ENCODE measurements around the gene GMPR2.
"Not testable (repeated sequence)": the region's sequence is repeated elsewhere in the genome, so short reads cannot be mapped to it uniquely, and the experiment has no call there.

The GMPR2 gene

DNA sequence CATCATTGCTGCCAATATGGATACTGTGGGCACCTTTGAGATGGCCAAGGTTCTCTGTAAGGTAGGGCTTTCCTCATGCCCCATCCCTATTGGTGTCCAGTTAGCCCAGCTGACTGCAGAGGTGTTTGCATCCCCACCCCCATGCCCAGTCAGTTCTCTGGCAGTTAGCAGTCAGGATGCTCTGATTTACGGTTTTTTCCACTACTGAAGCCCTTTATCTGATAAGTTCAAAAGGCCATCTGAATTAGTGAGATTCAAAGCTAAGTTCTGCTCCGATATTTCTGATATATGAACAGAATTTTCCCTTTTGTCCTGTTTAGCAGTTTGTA is 773 bp downstream of the GMPR2 start:
- no peak for DNase-seq

DNA sequence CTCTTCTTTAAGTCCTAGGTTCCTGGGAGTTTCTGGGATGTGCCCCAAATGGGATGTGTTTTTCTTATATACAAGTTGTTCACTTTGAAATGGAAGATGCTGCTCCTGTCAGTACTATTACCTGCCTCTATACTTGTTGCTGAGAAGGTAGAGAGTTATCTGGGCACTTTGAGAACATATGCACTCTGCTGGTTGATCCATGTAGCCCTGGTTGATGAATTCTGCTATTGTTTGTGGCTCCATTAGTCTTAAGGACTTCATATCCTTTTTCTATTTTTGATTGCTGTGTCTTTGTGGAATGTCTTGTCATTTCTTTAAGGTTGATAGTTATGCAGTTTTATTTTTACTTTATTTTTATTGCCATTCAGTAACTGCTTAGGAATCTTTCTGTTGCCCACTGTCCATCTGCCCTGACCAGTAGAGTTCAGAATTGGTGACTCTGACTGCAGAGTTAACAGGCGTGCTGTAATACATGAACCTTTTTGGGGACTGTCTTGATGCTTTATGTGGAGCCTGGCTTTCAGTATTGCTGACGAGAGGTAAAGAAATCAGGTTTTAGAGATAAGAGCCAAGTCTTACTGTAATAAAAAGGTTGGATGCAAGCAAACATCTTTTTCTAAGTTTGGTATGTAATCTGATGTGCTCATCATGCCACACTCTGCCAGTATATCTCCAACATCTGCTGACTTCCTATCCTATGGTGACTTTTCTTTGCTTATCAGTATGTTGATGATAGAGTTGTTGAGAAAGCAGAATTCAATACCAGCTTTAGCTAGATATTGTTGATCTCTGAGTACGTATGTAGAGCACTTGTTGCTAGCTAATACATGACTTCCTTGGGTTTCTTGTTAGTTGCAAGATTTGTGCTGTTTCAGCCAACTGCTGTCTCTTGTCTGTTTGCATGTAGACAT is 1.6 kb downstream of the GMPR2 start:
- DNase-seq, result no peak

DNA sequence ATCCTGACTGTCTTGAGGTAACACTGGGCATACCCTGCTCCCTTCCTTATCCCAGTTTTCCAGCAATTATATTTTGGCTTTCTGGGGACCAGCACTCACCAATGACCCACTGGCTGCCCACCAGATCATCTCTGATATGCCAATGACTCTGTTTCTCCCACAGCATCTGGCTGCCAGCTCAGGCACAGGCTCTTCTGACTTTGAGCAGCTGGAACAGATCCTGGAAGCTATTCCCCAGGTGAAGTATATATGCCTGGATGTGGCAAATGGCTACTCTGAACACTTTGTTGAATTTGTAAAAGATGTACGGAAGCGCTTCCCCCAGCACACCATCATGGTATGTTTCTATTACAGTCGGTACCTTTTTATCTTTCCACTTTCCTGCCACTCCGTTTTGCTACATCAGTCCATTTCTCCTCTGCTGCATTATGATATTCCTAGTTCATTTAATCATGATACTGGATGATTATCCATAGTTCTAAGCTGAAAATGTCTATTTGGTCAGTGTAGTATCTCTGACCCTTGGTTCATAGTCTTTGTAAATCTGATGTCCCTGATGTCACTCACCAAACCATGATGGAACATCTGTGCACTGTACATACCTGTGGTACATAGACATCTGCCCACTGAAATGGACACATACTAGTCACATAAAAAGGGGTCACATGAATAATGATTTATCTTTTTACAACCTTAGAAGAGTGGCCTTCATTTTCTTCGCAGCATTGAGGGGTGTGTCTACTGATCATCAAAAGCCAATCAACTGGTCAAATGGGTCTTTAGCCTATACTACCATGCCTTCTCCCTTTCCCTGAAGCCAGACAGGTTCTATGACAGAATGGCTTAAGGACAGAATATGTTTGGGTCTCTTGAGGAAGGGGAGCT is 3.3 kb downstream of the GMPR2 start:
- no peak for DNase-seq

DNA sequence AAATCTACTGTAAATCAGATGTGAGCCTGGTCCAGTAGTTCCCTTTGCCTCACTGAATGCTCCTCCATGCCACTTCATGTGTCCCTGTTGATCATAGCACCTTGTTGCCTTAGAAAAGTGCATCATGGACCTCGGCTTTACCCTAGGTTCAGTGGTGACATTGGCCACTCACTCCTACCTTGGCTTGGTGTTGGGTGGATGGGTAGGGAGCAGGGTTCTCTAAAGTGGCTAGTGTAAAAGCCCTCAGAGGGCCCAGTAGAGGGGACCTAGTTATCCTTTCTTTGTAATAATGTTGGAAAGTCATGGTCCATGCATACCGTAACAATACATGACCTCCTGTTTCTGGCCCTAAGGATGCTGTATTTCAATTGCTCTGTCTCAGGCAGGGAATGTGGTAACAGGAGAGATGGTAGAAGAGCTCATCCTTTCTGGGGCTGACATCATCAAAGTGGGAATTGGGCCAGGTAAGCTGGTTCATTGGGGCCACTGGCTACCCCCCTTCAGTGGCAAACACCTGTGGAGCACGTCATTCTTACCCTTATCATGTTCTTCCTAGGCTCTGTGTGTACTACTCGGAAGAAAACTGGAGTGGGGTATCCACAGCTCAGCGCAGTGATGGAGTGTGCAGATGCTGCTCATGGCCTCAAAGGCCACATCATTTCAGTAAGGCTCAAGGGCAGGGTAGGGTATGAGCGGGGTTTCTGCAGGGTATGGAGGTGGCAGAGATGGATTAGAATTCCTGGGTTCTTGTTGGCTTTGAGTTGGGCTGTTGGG is 4.1 kb downstream of the GMPR2 start:
- no peak for DNase-seq

DNA sequence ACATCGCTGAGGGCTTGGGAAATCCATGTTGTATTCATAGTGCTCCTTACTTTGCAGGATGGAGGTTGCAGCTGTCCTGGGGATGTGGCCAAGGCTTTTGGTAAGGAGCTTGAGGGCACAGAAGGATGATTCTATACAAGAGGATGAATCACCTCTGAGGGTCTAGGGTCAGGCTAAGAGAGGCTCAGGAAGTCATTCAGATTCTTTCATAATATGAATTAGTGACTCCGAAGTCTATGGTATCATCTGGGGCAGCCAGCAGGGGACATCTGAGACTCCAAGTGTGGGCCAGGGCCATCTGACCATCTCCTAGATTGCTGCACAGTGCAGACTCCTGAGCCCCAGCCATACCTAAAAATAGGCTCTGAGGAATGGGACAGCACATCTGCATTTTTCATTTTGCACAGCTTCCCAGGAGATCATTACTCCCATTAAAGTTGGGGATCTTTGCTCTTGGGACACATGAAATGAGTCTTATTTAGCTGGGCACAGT is 4.8 kb downstream of the GMPR2 start:
- DNase-seq, result no peak

DNA sequence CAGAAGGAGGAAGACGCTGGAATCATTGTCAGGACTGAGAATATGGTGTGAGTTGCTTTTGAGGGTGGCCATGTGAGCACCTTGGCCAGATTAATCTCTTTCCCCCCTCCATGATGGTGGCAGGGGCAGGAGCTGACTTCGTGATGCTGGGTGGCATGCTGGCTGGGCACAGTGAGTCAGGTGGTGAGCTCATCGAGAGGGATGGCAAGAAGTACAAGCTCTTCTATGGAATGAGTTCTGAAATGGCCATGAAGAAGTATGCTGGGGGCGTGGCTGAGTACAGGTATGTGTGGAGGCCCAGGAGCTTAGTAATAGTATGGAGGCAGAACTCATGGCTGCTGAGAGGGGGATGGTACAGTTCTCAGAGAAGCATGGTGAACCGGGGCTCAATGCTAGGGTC is 5.4 kb downstream of the GMPR2 start:
- no peak for DNase-seq

DNA sequence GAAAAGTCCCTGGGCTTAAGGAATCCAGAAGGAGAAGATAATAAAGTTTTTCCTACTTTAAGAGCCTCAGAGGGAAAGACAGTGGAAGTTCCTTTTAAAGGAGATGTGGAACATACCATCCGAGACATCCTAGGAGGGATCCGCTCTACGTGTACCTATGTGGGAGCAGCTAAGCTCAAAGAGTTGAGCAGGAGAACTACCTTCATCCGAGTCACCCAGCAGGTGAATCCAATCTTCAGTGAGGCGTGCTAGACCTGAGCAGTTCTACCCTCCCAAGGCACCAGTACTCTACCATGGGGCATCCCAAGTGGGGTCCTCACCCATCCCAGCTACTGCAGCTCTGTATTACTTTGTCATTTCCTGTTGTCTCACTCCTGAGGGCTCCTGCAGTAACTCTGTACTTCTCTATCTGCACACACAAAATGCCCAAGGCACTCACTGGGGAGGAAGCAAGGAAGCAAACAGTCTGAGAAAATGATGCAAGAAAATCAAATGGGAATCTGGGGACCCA is 5.9 kb downstream of the GMPR2 start:
- no peak for DNase-seq

DNA sequence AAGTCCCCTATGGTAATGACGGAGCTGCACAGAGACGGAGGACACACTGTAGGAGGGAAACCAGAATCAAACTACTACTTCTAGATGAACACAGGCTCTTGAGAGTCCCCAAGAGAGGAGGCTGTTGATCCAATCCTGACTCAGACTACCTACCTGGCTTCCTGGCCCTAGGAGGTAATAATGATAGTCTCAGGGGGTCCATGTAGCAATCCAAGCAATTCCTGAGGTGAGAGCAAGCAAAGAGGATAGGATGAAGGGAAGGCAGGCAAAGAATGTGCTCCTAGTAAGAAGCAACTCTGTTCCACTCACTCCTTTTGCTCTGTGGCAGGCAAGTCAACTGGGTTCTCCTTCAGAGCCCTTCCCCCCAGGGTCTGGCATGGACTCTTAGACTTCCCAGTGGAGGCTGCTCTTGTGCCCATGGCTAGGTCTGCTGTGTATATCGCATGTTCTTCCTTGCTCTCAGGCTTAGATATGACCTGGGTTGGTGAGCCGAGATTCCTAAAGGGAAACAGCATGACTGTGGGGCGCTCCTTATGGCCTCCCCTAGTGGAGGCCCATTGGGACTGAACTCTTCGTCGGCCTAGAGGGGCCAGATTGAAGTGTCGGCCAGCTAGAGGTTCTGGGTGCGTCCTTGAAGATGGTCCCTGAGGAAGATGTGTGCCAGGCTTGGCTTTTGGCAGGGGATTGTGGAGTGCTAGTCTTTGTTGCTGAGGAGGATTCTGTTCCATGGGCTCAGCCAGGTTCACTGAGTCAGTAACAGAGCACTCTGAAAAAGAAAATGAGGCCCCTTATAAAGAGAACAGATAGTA is 7.6 kb downstream of the GMPR2 start:
- DNase-seq, result no peak

DNA sequence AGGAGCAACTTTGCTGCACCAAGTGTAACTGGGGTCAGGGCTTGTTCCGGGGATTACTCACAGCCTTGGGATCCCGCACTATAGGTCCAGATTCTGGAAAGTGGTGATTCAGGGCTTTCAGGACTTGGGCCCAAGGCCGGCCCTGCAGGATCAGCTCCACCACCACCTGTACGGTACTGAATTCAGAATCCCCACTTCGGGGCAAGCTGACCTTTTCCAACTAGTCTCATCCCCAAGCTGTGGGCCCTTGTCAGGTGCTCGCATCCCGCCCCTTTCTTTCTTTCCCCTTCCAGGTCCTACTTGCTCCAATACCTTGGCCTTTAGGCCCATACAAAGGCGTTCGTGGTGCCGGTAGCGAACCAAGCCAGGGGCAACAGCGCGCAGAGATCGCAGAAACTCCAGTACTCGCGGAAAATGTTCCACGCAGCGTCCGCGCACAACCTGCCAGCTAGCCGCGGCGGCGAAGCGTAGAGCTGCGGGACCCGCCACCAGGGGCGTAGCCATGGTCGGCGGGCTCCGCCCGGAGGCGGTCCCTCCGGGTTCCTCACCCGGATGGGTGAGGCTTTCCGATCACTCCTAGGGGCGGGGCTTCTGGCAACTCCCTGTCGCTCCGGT is 9.2 kb downstream of the GMPR2 start:
- peak; percentile 89 for DNase-seq

DNA sequence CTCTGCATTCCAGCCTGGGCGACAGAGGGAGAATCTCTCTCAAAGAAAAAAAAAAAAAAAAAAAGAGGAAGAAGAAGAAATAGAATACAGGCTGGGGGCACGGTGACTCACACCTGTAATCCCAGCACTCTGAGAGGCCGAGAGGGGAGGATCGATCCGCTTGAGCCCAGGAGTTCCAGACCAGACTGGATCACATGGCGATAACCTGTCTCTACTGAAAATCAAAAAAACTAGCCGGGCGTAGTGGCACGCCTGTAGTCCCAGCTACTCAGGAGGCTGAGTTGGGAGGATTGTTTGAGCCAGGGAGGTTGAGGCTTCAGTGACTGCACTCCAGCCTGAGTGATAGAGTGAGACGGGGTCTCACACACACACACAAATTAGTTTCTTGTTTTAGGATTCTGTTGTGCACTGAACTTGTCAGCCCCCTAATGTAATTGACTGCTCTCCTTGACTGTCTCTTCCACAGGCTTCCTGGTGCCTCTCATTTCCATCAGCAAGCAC is 10.7 kb downstream of the GMPR2 start:
- peak; percentile 37 for DNase-seq

DNA sequence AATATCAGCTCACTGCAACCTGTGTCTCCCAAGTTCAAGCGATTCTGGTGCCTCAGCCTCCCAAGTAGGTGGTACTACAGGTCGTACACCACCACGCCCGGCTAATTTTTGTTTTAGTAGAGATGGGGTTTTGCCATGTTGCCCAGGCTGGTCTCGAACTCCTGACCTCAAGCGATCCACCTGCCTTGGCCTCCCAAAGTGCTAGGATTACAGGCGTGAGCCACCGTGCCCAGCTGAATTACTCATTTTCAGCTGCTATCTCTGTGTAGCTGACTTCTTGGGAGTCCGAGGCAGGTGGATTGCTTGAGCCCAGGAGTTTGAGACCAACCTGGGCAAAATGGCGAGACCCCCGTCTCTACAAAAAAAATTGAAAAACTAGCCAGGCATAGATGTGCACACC is 12.6 kb downstream of the GMPR2 start:
- DNase-seq, result not testable (repeated sequence)

DNA sequence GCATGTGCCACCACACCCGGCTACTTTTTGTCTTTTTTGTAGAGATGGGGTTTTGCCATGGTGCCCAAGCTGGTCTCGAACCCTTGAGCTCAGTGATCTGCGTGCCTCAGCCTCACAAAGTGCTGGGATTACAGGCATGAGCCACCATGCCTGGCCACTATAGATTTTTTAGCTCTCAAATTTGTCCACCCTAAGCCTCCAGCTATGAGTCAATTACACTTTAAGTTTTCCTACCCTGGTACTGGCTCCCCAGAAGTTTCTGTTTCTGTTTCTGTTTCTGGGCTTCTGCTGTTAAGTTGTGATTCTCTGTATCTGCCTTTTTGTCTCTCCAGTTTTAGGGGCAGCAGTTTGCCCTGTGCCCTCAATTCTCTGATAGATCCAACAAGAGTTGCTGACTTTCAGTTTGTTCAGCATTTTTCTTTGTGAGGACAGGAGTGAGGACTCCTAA is 14.1 kb downstream of the GMPR2 start:
- no peak for DNase-seq

DNA sequence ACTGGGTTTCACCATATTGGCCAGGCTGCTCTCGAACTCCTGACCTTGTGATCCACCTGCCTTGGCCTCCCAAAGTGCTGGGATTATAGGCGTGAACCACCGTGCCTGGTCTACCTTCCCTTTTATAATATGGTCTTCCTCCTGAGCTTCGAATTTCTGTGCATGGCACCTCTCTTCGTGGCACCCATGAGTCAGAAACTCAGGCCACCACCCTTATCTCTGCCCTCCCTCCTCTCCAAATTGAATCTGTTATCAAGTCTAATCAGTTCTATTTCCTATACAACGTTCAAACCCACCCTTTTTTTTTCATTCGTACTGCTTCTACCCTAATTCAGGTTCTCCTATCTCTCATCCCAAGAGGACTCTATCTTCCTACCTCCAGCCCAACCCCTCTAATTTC is 14.7 kb downstream of the GMPR2 start:
- DNase-seq, result no peak

DNA sequence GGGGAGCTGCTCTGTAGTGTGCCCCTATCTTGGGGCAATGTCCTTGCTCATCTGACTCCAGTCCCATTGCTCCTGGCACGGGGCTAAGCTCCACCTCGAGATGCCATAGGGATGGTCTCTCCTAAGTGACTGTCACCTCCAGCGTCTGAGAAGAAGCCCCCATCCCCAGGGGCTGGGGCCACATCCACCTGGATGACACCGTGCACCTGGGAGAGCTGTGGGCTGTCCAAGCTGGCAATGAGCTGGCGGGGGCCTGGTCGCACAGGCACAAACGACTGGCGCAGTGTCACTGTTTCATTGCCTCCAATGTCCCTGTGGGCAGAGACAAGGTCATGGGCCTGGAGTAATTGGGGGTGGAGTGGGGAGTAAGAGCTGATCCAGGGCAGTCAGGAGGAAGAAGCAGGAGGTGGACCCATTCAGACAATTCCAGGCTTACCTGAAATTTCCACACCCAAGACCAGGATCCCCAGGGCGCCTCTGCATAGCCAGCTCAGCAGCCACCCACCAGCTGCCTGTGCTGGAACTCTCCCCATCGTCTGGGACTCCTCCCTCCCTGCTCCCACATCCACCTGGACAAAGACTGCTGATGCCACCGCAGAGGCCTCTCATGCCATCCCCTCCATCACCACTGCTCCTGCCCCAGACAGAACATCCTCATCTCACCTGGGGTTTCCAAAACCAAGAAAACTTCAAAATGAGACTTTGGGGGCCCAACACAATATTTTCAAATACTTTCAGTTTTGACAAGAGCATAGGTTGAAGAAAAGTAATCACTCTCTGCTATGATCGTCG is 16.7 kb downstream of the GMPR2 start:
- no peak for DNase-seq

DNA sequence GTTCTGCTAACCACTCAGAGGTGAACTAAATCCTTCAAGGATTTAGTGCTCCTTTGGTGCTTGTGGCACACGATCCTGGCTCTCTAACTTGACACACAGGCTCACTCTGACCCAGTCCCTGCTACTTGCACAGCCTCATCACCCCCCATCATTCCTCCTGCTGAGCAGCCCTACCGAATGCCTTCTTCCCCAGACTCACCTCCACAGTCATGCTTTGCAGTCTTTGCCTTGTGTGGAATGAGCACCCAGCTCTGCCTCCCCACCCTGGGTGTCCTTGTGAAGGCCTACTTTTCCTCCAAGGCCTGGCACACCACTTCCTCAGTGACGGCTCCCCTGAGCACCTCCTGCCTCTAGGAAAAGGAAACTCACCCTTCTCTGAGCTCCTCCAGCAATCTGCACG is 17.6 kb downstream of the GMPR2 start:
- no peak for DNase-seq

DNA sequence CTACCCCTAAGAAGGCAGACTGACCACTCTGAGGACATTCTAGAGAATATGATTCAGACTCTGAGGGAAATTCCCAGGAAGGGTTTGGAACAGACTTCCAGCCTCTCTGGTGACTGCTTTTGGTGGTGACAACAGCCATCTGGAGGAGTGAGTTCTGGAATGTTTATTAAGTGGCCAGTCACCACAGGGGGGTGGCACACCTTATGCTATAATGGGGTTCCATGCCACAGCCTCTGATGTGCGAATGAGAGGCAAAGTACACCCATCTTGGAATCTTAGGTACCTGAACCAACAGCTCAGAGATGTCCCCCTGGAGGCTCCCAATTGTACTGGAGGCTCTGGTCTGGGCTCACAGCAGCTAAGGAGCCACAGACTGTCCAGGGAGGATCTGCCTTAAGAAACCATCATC is 19.2 kb downstream of the GMPR2 start:
- DNase-seq, result peak; percentile 17

DNA sequence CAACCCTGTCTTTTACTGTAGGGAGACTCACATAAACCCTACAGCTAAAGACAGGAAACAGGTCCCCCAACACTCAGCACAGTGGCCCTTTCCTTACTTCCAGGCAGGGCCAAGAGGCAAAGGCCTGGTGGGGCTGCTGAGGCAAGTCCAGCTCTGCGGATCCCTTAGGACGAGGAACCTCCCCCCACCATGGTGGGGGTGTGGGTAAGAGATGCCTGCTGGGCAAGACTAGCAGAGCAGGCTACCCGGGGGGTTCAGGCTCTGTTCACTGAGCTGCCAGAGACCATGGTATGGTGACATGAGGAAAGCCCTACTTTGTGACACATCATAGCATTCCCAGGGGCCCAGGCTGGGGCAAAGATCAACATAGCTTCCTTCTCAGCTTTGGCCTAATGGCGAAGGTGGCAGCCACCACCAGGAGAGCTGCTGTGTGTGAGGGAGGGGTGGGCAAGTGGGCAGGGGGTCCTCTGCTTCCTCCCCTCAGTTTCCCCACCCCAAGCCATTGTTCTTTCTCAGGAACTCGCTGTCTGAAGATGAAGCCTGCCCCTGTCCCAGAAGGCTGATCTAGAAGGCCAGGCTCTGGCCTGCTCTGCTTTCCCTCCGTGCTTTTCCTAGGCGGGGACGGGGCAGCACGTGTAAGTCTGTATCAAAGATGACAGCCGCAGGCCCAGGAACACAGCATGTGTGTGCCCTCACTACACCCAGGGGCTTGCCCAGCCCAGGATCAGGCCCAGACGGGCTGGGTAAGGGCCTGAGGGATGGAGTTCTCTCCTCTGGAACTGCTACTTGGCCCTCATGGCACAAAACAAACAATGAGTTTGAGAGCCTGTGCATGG is 19.8 kb downstream of the GMPR2 start:
- no peak for DNase-seq

DNA sequence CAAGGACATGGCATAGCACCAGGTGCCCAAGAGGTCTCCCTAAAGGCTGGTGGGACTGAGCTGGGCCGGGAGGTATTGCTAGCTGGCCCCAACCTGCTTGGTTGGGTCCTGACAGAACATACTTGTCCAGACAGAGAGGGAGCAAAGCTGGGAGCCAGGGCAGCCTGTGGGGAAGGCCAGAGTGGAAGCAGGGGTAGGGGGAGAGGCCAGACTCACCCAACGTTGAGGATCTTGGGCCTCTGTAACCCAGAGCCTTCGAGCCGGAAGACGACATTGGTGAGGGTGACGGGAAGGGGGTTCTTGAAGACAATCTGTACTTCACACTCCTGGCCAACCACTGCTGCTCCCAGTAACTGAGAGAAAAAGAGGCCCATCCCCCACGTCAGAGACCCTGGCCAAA is 21.2 kb downstream of the GMPR2 start:
- DNase-seq, result no peak

DNA sequence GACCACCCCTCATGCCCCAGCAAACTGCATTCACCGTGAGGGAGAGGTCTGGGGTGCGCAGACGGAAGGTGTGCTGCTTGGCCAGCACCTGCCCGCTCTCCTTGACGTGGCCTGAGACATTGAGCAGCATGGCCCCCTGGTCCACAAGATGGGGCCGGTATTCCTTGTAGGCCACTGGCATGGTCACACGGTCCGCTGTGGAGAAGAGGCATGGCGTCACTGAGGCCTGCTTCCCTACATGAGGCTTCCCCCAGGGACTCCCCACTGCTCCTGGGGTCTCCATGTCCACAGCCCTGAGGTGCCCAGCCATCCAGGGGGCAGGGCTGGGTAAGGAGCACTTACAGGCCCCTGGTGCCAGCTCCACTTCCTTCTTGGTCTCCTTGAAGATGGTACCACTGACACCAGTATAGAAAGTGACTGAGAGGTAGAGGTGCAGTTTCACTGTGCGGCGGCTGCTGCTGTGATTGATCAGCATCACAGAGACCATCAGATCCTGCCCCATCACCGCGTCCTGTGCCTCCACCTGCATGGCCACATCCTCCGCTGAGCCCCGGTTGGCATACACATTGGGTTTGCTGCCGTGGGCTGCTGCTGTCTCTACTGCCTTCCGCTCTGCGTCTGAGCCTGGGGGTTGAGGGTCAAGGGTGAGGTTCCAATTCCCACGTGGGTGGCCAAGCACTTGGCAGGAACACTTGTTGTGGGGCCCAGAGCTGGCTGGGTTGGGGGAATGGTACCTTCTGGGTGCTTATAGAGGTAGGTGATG is 22.1 kb downstream of the GMPR2 start:
- no peak for DNase-seq
